ENCODE results near the gene C12orf56.

Gene C12orf56, protein sequence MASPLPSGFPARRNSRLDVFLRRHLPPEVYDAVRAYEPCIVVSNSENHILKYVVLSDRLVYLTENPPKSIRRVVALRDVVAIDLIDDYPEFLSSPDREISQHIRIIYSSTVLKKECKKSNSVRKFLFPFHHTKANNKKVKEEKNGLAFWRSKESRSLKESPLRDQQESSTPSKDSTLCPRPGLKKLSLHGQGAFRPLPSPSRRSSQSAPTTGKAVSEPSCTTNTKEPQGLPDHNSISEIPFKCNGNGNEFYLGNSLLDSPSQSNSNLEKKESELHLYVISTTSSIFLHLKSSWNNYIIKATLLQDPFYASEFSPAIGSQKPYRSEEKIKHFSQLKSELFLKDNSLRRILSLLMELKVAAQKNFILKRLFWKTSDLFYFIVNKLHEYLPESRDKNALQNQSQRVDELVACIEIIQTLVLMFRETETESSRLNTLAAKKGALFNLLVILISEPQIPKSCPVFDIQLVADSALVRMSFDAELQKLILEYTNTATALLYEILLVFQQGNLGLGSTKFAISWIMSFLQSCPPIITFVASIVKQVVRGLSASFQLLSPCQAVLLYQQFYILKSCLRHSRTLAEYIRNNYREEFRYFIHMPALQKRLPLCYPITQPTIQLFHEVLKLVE

GRCh38 chr12:64390275-64390851 is at the start of gene C12orf56:
TSS of gene C12orf56 (minus strand) at chr12:64390758. CDS start at chr12:64390565, 193 bp downstream.
- no peak for DNase-seq

- no peak for DNase-seq
Measured at GRCh38 chr12:64440100-64440499, 49.5 kb upstream of the C12orf56 start.

DNA sequence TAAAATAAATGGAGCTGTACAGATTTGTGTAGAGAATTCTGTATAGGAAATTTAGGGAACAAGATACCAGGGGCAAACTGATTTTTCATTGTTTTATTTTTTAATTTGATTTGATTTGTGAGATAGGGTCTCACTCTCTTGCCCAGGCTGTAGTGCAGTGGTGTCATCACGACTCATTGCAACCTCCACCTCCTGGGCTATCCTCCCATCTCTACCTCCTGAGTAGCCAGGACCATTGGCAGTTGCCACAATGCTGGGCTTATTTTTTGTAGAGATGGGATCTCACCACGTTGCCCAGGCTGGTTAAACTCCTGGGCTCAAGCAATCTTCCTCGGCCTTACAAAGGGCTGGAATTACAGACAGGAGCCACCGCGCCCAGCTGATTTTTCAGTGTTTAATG is 43.4 kb upstream of the C12orf56 start:
- no peak for DNase-seq

DNA sequence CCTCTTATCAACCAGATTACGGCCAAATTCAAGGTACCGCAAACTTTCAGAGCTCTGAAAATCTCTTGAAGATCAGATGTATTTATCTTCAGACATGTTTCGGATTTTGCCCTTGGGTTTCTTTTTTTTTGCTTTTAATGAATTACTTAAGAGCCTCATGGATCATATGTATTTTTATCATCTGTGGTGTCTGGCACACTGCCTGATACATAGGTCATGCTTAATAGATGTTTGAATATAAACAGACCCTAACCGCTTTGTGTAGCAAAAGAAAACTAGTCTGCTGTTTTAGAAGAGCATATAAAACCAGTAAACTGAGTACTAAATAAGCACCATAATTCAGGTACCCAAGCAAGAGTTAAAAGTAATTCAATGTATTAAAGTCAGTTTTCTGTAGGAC is 41.2 kb upstream of the C12orf56 start:
- DNase-seq, result no peak

DNA sequence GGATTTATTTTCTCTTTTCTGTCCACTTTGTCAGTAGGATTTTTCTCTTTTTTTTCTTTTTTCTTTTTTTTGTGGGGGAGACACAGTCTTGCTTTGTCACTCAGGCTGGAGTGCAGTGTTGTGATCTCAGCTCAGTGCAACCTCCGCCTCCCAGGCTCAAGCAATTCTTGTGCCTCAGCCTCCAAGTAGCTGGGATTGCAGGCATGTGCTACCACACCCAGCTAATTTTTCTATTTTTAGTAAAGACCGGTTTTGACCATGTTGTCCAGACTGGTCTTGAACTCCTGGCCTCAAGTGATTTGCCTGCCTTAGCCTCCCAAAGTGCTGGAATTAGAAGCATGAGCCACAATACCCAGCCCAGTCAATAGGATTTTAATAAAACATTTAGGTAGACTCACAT is 40.3 kb upstream of the C12orf56 start:
- DNase-seq, result no peak

DNA sequence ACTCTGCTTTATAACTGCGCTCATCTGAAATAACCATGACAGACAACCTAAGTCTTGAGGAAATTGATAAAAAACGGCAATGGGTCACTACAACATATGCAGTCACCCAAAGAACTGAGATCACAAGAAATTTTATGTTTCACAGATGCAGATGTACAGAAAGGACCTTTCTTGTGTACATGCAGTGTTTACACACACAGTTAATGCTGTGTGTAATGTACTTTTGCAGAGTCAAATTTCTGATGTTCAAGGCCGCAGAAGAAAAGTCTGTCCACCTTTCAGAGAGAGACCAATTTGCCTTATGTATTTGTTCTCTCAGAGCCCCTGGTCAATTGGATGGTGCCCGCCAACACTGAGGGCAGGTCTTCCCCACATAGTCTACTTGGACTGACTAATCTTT is 38.4 kb upstream of the C12orf56 start:
- DNase-seq, result no peak

DNA sequence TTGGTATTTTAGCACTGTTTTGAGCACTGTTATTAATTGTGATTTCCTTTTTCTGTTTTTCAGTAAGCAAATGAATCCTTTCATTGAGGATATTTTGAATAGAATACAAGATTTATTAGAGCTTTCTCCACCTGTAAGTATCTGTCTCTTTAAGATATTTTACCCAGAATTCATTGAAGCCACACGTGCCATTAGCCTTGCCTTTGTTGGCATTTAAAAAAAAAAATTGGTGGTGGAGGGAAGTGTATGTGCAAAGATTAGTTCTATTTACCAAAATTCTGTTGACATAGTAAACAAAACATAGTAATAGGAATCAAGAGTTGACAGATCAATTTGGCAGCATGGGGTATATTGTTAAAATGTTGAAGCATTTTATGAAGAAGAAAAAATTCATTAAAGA is 37.4 kb upstream of the C12orf56 start:
- no peak for DNase-seq

DNA sequence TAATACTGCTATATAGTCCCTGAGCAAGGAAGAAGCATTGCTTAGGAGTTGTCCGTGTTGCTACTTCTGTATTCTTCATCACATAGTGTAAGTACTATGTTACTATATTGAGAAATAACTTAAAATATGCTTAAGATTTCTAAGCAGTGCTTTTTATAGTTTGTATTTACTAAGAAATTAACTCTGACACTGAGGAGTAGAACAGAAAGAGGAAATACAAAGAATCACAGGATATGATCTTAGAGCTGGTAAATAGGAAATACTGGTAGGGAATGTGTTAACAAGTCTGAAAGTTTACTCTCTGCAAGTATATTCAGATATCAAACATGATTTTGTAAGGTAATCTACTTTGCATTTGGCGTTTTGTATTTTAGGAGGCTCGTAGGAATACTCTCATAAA is 29.1 kb upstream of the C12orf56 start:
- DNase-seq, result no peak

DNA sequence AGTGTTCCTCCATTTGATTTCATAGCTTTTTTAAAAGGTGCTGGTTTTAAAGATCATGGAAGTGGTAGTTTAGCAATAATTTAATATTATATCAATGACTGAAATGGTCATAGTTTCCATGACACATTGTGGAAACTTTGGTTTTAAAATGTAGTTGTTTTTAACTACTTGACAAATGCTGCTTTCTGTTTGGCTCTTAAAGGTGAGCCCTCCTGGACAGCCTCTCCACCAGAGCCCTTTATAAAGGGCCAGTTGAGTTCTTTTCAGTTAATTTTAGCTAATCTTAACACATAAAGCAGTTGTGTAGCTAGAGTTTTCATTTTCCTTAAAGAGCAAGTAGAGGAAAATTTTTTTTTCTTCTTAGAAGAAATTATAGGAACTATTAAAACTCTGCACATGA is 27.7 kb upstream of the C12orf56 start:
- DNase-seq, result no peak

- no peak for DNase-seq
Measured at GRCh38 chr12:64413884-64414283, 23.3 kb upstream of the C12orf56 start.

DNA sequence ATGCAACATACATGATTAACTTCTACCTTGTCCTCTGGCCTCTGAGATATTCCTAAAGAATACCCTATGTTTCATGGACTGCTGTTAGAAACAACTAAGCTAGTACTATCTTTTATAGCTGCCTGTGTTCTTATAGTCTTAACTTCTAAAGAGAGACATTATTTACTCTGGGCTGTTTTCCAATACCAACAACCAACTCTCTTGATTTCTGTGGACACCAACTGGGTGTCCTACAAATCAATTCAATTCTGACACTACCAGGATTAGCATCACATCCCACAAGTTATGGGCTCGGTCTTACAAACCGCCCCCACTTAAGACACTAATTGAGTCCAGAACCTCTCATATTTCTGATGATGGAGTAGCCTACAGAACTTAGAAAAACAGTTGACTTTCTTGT is 21.9 kb upstream of the C12orf56 start:
- no peak for DNase-seq

GRCh38 chr12:64411427-64411826 is 20.9 kb upstream of the C12orf56 start:
- no peak for DNase-seq

DNA sequence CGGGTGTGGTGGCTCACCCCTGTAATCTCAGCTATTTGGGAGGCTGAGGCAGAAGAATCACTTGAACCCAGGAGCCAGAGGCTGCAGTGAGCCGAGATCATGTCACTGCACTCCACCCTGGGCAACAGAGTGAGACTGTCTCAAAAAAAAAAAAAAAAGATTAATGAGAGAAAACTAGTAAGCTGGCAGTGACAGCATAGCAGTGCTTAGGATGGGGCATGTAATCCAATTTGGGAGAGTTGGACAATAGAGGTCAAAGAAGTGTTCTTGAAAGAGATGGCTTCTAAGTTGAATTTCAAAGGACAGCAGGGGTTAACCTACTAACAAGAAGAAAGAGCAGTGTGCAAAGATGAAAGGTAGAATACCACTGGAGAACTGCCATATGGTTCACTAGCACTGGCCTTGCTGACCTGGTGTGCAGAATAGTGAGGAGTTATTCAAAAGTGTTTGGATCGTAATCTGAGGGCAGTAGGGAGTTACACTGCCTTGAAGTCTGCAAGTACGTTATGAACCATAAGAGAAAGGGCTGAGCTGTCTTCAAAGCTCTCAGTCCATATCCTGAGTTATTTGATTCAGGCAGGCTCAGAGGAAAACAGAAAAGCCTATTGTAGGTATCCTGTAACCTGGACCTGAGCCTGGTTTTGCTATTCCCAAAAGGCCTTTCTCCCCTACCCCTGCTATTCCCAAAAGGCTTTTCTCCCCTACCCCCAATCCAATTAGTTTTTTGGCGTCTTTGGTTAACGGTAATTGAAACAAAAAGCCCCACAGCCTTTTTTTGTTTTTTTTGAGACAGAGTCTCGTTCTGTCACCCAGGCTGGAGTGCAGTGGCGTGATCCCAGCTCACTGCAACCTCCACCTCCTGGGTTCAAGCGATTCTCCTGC is 17.0 kb upstream of the C12orf56 start:
- no peak for DNase-seq

DNA sequence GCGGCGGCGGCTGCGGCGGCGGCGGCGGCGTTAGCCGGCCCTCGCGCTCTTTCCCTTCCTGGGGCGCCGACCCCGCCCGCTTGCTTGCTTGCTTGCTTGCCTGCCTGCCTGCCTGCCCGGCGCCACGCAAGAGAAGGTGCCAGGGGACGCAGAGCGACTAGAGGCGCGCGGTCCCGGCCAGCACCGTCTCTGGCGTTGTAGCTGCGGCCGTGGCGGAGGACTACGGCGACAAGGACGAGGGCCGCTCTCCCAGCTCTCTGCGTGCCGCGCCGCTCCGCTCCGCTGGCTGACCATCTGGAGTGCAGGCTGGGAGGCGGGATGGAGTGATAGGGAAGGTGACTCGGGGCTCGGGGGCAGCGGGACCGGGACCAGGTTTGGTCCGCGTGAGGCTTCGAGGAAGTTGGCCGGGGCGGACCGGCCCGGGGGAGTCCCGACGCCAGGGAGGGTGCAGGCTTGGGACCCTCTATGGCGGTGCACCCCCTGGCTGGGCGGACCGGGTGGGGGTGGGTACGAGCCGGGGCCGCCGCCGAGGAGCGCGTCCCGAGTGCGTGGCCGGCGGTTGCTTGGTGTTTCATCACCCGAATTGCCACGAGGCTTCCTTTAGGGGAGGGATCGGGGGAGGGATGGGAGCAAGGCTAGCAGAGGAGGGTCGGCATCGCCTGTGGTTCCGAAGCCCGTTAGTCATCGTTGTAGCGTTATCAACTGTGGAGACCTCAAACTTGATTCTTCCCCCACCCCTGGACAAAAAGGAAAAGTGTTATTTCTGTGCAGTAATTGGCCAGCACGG is 14.1 kb upstream of the C12orf56 start:
- peak; percentile 67 to 76 for DNase-seq

GRCh38 chr12:64403707-64404469 is 13.3 kb upstream of the C12orf56 start, which contains the start of gene XPOT:
TSS of gene XPOT (plus strand) at chr12:64404392. CDS start at chr12:64410036, 5,644 bp downstream.
- peak; percentile 87 to 93 for DNase-seq

GRCh38 chr12:64402181-64402580 is 11.6 kb upstream of the C12orf56 start:
- no peak for DNase-seq

DNA sequence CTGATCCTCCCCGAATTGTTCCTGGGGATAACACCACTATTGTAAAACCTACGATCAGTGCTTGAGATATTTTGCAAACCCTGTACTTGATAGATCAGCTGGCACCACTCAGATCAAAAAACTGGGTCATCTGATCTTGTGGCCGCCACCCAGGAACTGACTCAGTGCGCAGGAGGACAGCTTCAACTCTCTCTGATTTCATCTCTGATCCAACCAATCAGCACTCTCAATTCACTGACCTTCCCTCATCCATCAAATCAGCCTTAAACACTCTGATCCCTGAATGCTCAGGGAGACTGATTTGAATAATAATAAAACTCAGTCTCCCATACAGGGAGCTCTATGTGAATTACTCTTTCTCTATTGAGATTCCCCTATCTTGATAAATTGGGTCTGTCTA is 9.5 kb upstream of the C12orf56 start:
- peak; percentile 16 to 31 for DNase-seq

DNA sequence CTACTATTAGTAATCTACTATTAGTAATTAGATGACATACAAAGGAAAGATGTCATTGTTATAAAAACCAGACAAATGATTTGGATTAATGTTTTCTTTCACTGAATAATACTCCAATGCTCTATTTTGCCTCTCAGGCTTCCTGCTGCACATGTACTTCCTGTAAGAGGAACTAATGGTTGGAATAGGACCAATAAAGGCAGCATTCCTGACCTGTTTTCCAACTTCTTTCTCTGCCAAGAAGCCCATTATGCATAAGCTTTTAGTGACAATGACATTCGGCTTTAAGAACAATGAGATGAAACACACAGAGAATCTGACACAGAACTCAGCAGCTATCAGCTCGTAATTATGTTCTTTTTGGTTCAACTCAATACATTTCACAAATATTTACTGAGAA is 5.2 kb upstream of the C12orf56 start:
- DNase-seq, result no peak

- DNase-seq, result no peak
Measured at GRCh38 chr12:64392221-64392620, 1.7 kb upstream of the C12orf56 start.

GRCh38 chr12:64389154-64389553 is 1.4 kb downstream of the C12orf56 start:
- no peak for DNase-seq

DNA sequence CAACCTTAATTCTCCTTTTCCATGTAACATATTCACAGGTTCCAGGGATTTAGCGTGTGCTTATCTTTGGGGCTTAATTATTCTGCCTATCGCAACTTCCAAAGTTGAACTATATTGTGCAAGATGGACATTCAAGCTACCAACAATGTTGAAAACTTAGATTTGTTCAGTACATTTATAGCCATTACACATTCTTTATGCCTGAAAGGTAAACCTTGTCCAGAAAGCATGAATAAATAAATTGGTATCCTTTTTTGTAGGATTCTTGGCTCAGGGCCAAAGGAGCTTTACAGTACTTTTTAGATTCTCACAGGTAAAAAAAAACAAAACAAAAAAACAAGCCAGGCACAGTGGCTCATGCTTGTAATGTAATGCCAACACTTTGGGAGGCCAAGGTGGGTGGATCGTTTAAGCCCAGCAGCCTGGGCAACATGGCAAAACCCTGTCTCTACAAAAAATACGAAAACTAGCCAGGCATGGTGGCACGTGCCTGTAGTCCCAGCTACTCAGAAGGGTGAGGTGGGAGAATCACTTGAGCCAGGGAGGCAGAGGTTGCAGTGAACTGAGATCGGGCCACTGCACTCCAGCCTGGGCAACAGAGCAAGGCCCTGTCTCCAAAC is 3.3 kb downstream of the C12orf56 start:
- DNase-seq, result no peak
